Tongue (tissue), 2 donors: Measurements from ENCODE around the gene MYO9A. TPM values are rescaled to one million over a fixed set of nuclear protein-coding genes. Genes with fewer than 3 reads are reported as not detected.
A peak's percentile ranks its signal among the peaks of the same experiment; 100 is the strongest.
"Not testable (repeated sequence)": the region's sequence is repeated elsewhere in the genome, so short reads cannot be mapped to it uniquely, and the experiment has no call there.

ENCODE experiments used
- DNase-seq: peaks from one replicate; pipeline ENCODE4 v3.0.0-alpha.2; 2015
- total RNA-seq: library from RNA; depleted of rRNA; stranded (reverse); fragments of >200 nt; gene quantifications from one replicate; pipeline ENCODE4 v1.2.3, GENCODE V29; 2014

The MYO9A gene
- total RNA-seq, 1 donor from 2014 or later: 111 TPM

- no peak for DNase-seq
Measured at GRCh38 chr15:72092691-72093090, 25.3 kb downstream of the MYO9A start.

GRCh38 chr15:72092006-72092405, 25.9 kb downstream of the MYO9A start:
- no peak for DNase-seq

- no peak for DNase-seq
Measured at GRCh38 chr15:72086920-72087648, 30.9 kb downstream of the MYO9A start.

- no peak for DNase-seq
Measured at GRCh38 chr15:72086010-72086697, 31.8 kb downstream of the MYO9A start.

GRCh38 chr15:72082176-72082575, 35.8 kb downstream of the MYO9A start:
- no peak for DNase-seq

GRCh38 chr15:72078887-72079286, 39.1 kb downstream of the MYO9A start:
- DNase-seq: no peak

- no peak for DNase-seq
Measured at GRCh38 chr15:72077950-72078349, 40.0 kb downstream of the MYO9A start.

GRCh38 chr15:72074335-72075060, 43.5 kb downstream of the MYO9A start:
- no peak for DNase-seq

- not testable (repeated sequence) for DNase-seq
Measured at GRCh38 chr15:72071448-72071825, 46.5 kb downstream of the MYO9A start.

- DNase-seq: no peak
Measured at GRCh38 chr15:72070817-72071447, 47.0 kb downstream of the MYO9A start.

GRCh38 chr15:72068856-72069255, 49.1 kb downstream of the MYO9A start:
- no peak for DNase-seq

- no peak for DNase-seq
Measured at GRCh38 chr15:72065801-72066200, 52.1 kb downstream of the MYO9A start.

GRCh38 chr15:72063186-72063585, 54.8 kb downstream of the MYO9A start:
- DNase-seq: no peak

GRCh38 chr15:72062319-72062718, 55.6 kb downstream of the MYO9A start:
- no peak for DNase-seq

GRCh38 chr15:72060687-72061250, 57.2 kb downstream of the MYO9A start:
- DNase-seq: no peak

GRCh38 chr15:72058585-72058984, 59.4 kb downstream of the MYO9A start:
- no peak for DNase-seq

GRCh38 chr15:72057548-72058091, 60.3 kb downstream of the MYO9A start:
- DNase-seq: peak; percentile 13

GRCh38 chr15:72056217-72056616, 61.7 kb downstream of the MYO9A start:
- not testable (repeated sequence) for DNase-seq

GRCh38 chr15:72053297-72053696, 64.7 kb downstream of the MYO9A start:
- DNase-seq: not testable (repeated sequence)

- no peak for DNase-seq
Measured at GRCh38 chr15:72050700-72051099, 67.2 kb downstream of the MYO9A start.

GRCh38 chr15:72047020-72047419, 70.9 kb downstream of the MYO9A start:
- DNase-seq: no peak

GRCh38 chr15:72044956-72045355, 73.0 kb downstream of the MYO9A start:
- no peak for DNase-seq
